ENCODE measurements around the gene SUMF1.

GRCh38 chr3:4449043-4449805, 17.8 kb downstream of the SUMF1 start:
- TF ChIP-seq CTCF (IDR thresholded peaks at IDR 0.05) = no peak
- TF ChIP-seq EZH2 (IDR thresholded peaks at IDR 0.05; ENCODE audit: borderline replicate concordance, insufficient read depth, low read depth, low read length, poor library complexity, severe bottlenecking) = no peak
